Stimulated activated naive CD8-positive, alpha-beta T cell treated with anti-CD3 and anti-CD28 coated beads, Interleukin-15, Interleukin-2, amounts not matched to agents 100 ng/mL and 50 ng/mL, for 24 hours (primary cell): ENCODE measurements around the gene NAA10.
"Not testable (repeated sequence)": the region's sequence is repeated elsewhere in the genome, so short reads cannot be mapped to it uniquely, and the experiment has no call there.

Experiments used
- H3K27ac Mint-ChIP-seq: one replicate; pipeline ENCODE4 v1.8.0; 2021; ENCODE audit warnings: mild to moderate bottlenecking, mixed read lengths
- H3K27me3 Mint-ChIP-seq: one replicate; pipeline ENCODE4 v1.8.0; 2021; ENCODE audit warnings: mixed read lengths
- H3K36me3 Mint-ChIP-seq: one replicate; pipeline ENCODE4 v1.8.0; 2021; ENCODE audit warnings: low read depth, mixed read lengths
- H3K4me1 Mint-ChIP-seq: one replicate; pipeline ENCODE4 v1.8.0; 2021; ENCODE audit warnings: low read depth, mixed read lengths
- H3K4me3 Mint-ChIP-seq: one replicate; pipeline ENCODE4 v1.8.0; 2021; ENCODE audit warnings: mild to moderate bottlenecking, mixed read lengths
- H3K9me3 Mint-ChIP-seq: one replicate; pipeline ENCODE4 v1.8.0; 2021; ENCODE audit warnings: mixed read lengths

NAA10 gene

DNA sequence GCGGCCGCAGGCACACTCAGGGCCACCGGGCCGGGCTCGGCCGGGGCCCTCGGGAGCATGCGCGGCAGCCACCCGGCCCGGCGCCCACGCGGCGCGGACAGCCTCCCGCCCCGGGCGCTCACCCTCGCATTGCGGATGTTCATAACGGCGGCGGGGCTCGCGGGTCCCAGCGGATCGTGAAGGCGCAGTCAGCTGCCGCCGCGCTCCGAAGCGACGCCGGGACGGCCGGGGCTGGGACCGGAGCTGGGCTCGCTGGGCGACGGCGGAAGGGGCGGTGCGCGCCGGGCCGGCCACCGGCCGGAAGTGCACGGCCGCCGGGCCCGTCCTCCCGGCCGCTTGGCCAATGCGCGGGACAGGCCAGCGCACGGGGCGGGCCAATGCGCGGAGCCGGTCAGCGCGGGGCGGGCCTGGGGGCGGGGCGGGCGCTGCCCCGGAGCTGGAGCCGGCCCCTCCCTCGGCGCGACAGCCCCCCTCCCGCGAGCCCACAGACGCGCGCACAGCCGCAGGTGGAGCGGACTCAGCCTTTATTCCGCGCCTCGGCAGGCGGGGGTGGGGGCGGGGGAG lies at the start of gene NAA10:
NAA10 (minus strand) TSS at position 276 of the 564 bp plus-strand sequence; CDS start at position 143, 133 bp downstream.
- H3K36me3 Mint-ChIP-seq: peaks cover 29% of the 10 kb centered on the region
- H3K4me1 Mint-ChIP-seq: peaks cover 20% of the 10 kb centered on the region
- peak within 1 kb of the TSS; percentile 90 for H3K4me3 Mint-ChIP-seq
- H3K9me3 Mint-ChIP-seq: no peaks in the 10 kb centered on the region
- peak within 1 kb of the TSS; percentile 83 for H3K27ac Mint-ChIP-seq
- no peaks in the 10 kb centered on the region for H3K27me3 Mint-ChIP-seq

GRCh38 chrX:153983321-153983801 lies 48.5 kb upstream of the NAA10 start:
- H3K27me3 Mint-ChIP-seq: no peaks in the 10 kb centered on the region
- no peaks in the 10 kb centered on the region for H3K9me3 Mint-ChIP-seq

DNA sequence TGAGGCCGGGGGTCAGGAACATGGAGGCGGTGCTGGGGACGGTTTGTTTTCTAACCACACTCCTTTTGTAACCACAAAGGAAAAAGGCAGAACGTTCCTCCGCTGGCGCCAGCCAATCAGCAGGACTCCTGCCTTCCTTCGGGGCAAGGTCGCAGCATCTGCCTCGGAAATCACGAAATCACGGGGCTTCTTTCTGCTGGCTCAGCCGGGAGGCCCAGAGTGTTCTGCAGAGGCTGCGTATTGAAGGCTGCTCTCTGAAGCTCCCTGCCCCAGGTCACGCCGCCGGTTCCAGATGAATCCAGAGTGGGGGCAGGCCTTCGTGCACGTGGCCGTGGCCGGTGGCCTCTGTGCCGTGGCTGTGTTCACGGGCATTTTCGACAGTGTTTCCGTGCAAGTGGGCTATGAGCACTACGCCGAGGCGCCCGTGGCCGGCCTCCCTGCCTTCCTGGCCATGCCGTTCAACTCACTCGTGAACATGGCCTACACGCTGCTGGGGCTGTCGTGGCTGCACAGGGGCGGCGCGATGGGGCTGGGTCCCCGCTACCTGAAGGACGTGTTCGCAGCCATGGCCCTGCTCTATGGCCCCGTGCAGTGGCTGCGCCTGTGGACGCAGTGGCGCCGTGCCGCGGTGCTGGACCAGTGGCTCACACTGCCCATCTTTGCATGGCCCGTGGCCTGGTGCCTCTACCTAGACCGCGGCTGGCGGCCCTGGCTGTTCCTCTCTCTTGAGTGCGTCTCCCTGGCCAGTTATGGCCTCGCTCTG lies 47.1 kb upstream of the NAA10 start:
- Mint-ChIP-seq H3K27me3 (no peaks in the 10 kb centered on the region), H3K9me3 (no peaks in the 10 kb centered on the region), H3K4me1 (peaks cover 50% of the 10 kb centered on the region), H3K36me3 (no peaks in the 10 kb centered on the region), H3K27ac (peak overlapping the region; percentile 85), H3K4me3 (peak overlapping the region; percentile 52)

More at GRCh38 chrX:153983321-153983801, 48.5 kb upstream of the NAA10 start:
- no peaks in the 10 kb centered on the region for H3K36me3 Mint-ChIP-seq
- H3K27ac Mint-ChIP-seq: peak overlapping the region; percentile 85
- H3K4me1 Mint-ChIP-seq: peaks cover 52% of the 10 kb centered on the region
- H3K4me3 Mint-ChIP-seq: peak overlapping the region; percentile 43

DNA sequence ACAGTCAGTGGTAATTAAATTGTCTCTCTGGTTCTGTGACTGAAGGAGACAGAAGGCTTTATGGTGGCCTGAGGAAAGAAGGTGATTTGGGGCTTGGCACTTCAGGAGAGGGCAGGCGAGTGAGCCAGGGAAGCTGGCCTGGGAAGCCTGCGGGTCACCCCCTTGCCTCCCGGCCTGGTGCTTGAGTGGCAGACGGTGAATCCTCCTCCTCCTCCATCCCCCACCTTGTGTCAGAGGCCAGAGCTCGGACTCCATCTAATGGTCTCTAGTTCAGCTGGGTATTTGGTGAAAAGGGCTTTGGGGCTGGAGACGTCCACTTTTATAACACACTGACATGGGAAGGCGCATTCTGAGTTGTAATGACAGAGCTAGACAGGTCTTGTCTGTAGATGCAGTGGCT lies 46.4 kb upstream of the NAA10 start:
- peaks cover 50% of the 10 kb centered on the region for H3K4me1 Mint-ChIP-seq
- H3K36me3 Mint-ChIP-seq: no peaks in the 10 kb centered on the region
- H3K27me3 Mint-ChIP-seq: no peaks in the 10 kb centered on the region
- no peaks in the 10 kb centered on the region for H3K9me3 Mint-ChIP-seq
- peak overlapping the region; percentile 52 for H3K4me3 Mint-ChIP-seq
- H3K27ac Mint-ChIP-seq: peak overlapping the region; percentile 84

DNA sequence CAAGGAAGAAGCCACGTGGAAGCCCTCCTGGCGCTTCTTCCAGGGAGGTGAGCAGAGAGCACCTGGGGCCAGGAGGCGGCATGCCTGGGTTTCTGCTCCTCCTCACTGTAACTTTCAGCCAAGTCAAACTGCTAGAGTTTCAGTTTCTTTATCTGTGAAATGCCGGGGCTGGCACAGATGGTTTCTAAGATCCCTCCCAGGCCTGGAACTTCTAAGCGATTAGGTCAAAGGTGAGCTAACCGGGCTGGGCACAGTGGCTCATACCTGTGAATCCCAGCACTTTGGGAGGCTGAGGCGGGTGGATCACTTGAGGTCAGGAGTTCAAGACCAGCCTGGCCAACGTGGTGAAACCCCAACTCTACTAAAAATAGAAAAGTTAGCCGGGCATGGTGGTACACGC lies 45.6 kb upstream of the NAA10 start:
- H3K27ac Mint-ChIP-seq: peak overlapping the region; percentile 88
- H3K36me3 Mint-ChIP-seq, H3K27me3 Mint-ChIP-seq, H3K9me3 Mint-ChIP-seq: not testable (repeated sequence)
- peaks cover 52% of the 10 kb centered on the region for H3K4me1 Mint-ChIP-seq
- H3K4me3 Mint-ChIP-seq: peak overlapping the region; percentile 57

GRCh38 chrX:153974726-153975286 lies 40.0 kb upstream of the NAA10 start:
- H3K4me1 Mint-ChIP-seq: peaks cover 25% of the 10 kb centered on the region
- H3K27ac Mint-ChIP-seq: peak overlapping the region; percentile 94
- H3K9me3 Mint-ChIP-seq: no peaks in the 10 kb centered on the region
- H3K27me3 Mint-ChIP-seq: no peaks in the 10 kb centered on the region
- H3K36me3 Mint-ChIP-seq: peaks cover under 1% of the 10 kb centered on the region
- peak overlapping the region; percentile 17 for H3K4me3 Mint-ChIP-seq

GRCh38 chrX:153974003-153974725 lies 39.3 kb upstream of the NAA10 start:
- H3K4me3 Mint-ChIP-seq: peak overlapping the region; percentile 90
- peaks cover 25% of the 10 kb centered on the region for H3K4me1 Mint-ChIP-seq
- no peaks in the 10 kb centered on the region for H3K27me3 Mint-ChIP-seq

GRCh38 chrX:153973127-153974002 lies 38.5 kb upstream of the NAA10 start:
- Mint-ChIP-seq H3K4me3 (peak overlapping the region; percentile 90), H3K27ac (peak overlapping the region; percentile 94), H3K36me3 (peaks cover 6% of the 10 kb centered on the region), H3K9me3 (no peaks in the 10 kb centered on the region), H3K4me1 (peaks cover 25% of the 10 kb centered on the region), H3K27me3 (no peaks in the 10 kb centered on the region)

More at GRCh38 chrX:153974003-153974725, 39.3 kb upstream of the NAA10 start:
- Mint-ChIP-seq H3K36me3 (peaks cover 5% of the 10 kb centered on the region), H3K27ac (peak overlapping the region; percentile 94), H3K9me3 (no peaks in the 10 kb centered on the region)

DNA sequence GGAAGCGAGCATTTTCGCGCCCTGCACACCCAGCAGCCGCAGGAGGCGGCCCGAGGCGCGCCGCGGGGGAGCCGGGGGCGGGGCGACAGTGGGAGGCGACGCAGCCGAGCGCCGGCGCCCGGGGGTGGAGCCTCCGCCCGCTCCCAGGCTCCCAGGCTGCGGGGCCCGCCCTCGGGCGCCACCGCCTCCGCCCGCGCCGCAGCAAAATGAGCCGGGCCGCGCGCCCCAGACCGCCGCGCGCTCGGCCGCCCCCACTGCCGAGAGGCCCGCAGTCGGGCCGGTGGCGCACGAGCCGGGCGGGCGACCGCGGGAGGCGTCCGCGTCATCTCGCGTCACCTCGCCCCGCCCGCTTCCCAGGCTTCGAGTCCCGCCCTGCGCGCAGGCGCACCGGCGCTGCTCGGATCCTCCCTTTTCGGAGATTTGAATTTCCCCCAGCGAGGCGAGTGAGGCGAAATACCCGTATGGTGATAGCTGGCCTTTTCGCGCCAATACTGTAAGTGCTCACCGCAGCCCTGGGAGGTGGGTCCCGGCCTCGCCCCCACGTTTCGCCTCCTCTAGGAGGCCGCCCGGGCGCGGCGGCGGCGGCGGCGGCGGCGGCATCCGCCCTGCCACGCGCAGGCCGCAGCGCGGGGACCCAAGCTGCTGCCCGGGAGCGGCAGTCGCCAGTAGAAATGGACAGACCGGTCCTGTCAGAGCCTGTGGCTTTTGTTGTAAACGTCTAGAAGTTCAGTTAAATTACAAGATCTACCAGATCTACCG lies 37.7 kb upstream of the NAA10 start, which contains the start of gene TMEM187:
TMEM187 (plus strand) TSS at position 387 of the 759 bp plus-strand sequence. CDS start 9,309 bp downstream, outside the sequence.
- H3K4me3 Mint-ChIP-seq: peak within 1 kb of the TSS; percentile 97
- H3K36me3 Mint-ChIP-seq: peaks cover 14% of the 10 kb centered on the region
- H3K27me3 Mint-ChIP-seq: no peaks in the 10 kb centered on the region
- H3K9me3 Mint-ChIP-seq: no peaks in the 10 kb centered on the region
- H3K4me1 Mint-ChIP-seq: peaks cover 33% of the 10 kb centered on the region
- H3K27ac Mint-ChIP-seq: peak within 1 kb of the TSS; percentile 100

DNA sequence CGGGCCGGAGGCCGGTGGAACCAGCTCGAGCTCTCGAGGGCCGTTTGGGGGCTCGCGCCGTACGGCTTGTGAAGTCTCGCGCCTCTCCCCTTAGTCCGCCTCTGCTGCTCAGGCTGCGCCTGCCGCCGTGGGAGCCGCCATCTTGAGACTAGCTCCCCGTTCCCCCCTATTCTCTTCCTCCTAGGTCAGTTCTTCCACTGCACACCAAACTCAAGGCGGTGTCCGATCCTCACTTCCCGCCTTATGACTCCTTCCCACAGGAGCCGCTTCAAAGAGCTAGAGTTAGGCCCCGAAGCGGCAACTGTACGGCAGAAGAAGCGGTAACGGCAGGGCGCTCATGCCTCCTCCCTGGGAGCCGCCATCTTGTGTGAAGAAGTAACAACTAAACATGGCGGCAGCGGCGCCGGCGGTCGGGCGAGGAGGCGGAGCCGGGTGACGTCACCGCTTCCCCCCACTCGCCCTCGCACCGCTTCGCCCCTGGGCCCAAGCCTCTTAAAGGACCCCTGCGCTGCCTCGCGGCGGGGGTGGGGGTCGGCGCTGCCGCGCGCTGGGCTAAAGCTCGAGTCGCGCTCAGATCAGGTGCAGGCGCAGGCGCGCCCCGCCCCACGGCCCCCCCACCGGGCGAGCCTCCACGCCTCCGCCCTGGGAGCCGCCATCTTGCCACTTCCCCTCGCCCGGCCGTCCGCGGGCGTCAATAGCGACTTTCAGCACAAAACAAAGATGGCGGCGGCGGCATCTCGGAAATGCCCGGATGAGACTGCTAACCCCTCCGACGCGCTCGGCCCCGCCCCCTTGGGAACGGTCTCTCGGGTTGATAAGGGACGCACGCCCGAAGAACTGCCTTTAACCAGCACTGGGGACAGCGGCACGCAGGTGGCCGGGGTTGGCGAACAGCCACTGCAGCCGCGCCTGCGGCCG lies 36.9 kb upstream of the NAA10 start, which contains the start of gene HCFC1:
HCFC1 (minus strand) TSS at position 369 of the 918 bp plus-strand sequence. CDS start 978 bp downstream, outside the sequence.
- no peaks in the 10 kb centered on the region for H3K27me3 Mint-ChIP-seq
- H3K4me3 Mint-ChIP-seq: peak within 1 kb of the TSS; percentile 97
- peaks cover 18% of the 10 kb centered on the region for H3K36me3 Mint-ChIP-seq
- no peaks in the 10 kb centered on the region for H3K9me3 Mint-ChIP-seq
- peak within 1 kb of the TSS; percentile 100 for H3K27ac Mint-ChIP-seq
- peaks cover 41% of the 10 kb centered on the region for H3K4me1 Mint-ChIP-seq

- Mint-ChIP-seq H3K36me3 (peaks cover 18% of the 10 kb centered on the region), H3K27ac (peak overlapping the region; percentile 100), H3K9me3 (no peaks in the 10 kb centered on the region), H3K27me3 (no peaks in the 10 kb centered on the region), H3K4me3 (peak overlapping the region; percentile 97), H3K4me1 (peaks cover 47% of the 10 kb centered on the region)
Measured at GRCh38 chrX:153971124-153971449, 36.2 kb upstream of the NAA10 start.

DNA sequence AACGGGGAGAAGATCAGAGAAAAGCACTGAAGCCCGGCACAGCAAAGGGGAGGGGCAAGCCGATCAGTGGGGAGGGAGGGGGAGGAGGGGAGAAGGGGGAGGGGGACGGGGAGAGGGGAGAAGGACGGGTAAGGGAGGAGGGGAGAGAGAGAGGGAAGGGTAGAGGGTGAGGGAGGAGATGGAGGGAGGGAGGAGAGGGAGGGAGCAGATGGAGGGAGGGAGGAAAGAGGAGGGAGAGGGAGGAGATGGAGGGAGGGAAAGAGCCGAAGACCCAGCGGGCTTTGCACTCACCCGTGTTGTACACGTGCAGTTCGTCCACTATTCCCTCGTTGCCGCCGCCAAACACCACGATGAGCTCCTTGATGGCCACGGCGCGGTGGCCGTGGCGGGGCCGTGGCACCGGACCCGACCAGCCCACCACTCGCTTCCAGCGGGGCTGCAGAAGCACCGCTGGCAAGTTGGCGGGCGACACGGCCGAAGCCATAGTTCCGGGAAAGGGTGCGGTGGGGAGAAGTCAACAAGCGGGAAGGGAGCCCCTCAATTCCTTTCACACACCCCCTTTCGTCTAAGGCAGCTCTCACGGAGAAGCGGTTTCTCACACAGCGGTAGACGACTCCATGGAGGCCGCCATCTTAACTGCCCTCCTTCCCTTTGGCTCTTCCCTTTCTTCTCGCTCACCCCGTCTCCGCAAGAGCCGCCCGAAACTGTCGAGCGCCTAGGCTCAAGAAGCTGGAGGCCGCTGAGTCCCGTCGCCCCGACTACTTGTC lies 35.7 kb upstream of the NAA10 start:
- Mint-ChIP-seq H3K4me1 (peaks cover 48% of the 10 kb centered on the region), H3K9me3 (no peaks in the 10 kb centered on the region), H3K27ac (peak overlapping the region; percentile 100), H3K27me3 (no peaks in the 10 kb centered on the region), H3K36me3 (peaks cover 18% of the 10 kb centered on the region), H3K4me3 (peak overlapping the region; percentile 97)
